IPS-15b (cell line): Measurements from ENCODE around the gene DCUN1D2.
A peak's percentile ranks its signal among the peaks of the same experiment; 100 is the strongest.
"Not testable (repeated sequence)": the region's sequence is repeated elsewhere in the genome, so short reads cannot be mapped to it uniquely, and the experiment has no call there.

Experiments
- H3K27me3 ChIP-seq: one replicate; pipeline ENCODE4 v1.6.1; 2013; ENCODE audit warnings: low read length; ENCODE audit not compliant: control insufficient read depth, insufficient read depth
- H3K36me3 ChIP-seq: one replicate; pipeline ENCODE4 v1.6.1; 2013; ENCODE audit warnings: low read length; ENCODE audit not compliant: control insufficient read depth, insufficient read depth
- H3K4me1 ChIP-seq: one replicate; pipeline ENCODE4 v1.6.1; 2013; ENCODE audit warnings: mild to moderate bottlenecking, low read length; ENCODE audit not compliant: control insufficient read depth, insufficient read depth
- H3K4me3 ChIP-seq: one replicate; pipeline ENCODE4 v1.5.1; 2013; ENCODE audit warnings: low read depth, low read length
- H3K9ac ChIP-seq: one replicate; pipeline ENCODE4 v1.6.1; 2013; ENCODE audit warnings: low read depth, mild to moderate bottlenecking, low read length
- H3K9me3 ChIP-seq: one replicate; pipeline ENCODE4 v1.6.1; 2013; ENCODE audit warnings: mild to moderate bottlenecking, low read length; ENCODE audit not compliant: control insufficient read depth, insufficient read depth

The DCUN1D2 gene

DNA sequence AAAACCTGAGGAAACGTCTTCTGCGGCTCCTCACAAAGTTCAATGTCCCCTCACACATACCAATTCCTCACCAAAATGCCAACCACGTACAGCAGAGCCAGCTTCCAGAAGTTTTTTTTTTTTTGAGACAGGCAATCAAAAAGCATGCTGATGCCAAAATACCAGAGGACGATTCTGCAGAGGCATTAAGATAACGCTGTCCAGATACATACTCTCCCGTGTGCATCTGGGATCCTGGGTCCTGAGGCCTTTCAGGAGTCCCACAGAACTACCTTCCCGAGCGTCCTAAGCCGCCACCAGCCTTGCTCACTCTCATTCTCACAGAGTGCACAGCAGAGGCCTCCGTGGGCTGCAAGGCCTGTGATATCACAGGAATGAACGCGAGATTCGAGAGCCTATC, 5.0 kb downstream of the DCUN1D2 start:
- no peak overlapping the region for H3K9ac ChIP-seq
- no peaks in the 10 kb centered on the region for H3K27me3 ChIP-seq
- H3K36me3 ChIP-seq: no peaks in the 10 kb centered on the region
- H3K4me3 ChIP-seq: no peak overlapping the region
- no peaks in the 10 kb centered on the region for H3K9me3 ChIP-seq
- peaks cover 4% of the 10 kb centered on the region for H3K4me1 ChIP-seq

DNA sequence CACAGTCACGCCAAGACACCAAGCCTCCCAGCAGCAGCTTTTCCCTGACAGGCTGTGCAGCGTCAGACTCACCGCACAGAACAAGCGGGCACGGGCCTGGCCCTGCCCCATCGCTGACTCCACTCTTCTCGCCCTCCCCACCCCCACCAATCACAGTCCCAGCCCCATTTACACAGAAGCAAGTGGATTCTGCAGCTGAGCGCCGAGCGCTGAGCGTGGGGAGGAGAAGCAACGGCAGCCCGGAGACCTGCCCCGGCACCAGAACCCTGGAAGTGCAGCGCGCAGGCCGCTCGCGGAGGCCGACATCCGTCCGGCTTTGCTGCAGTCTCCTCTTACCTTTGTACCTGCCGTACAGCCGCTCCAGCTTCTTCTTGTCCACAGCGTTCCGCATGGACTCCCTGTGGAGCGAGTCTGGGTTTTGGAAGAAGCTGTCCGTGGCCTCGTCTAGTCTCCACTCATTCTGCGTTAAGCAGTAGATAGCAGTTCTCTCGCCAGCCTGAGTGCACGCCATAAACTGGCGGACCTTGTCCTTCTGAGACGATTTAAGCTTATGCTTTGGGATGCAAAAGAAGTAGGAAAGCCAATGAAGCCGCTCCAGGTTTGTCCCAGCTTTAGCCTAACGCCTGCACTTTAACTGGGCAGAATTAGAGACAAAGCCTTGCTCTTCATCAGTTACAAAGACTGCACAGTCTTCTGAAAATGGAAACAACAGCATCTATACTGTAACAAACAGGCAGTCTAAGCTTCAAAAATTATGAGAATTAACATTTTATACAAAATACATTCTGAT, 6.8 kb downstream of the DCUN1D2 start:
- Histone ChIP-seq H3K36me3 (no peaks in the 10 kb centered on the region), H3K4me1 (peaks cover 4% of the 10 kb centered on the region), H3K27me3 (no peaks in the 10 kb centered on the region), H3K9me3 (no peaks in the 10 kb centered on the region), H3K4me3 (no peak overlapping the region), H3K9ac (peak overlapping the region; percentile 3)

GRCh38 chr13:113483081-113483480, 7.4 kb downstream of the DCUN1D2 start:
- no peaks in the 10 kb centered on the region for H3K36me3 ChIP-seq
- no peaks in the 10 kb centered on the region for H3K9me3 ChIP-seq
- H3K27me3 ChIP-seq: no peaks in the 10 kb centered on the region
- H3K4me1 ChIP-seq: peaks cover 4% of the 10 kb centered on the region
- no peak overlapping the region for H3K9ac ChIP-seq
- H3K4me3 ChIP-seq: no peak overlapping the region

- Histone ChIP-seq H3K9ac (no peak overlapping the region), H3K4me1 (peaks cover 4% of the 10 kb centered on the region), H3K36me3 (peaks cover 8% of the 10 kb centered on the region), H3K4me3 (no peak overlapping the region), H3K9me3 (no peaks in the 10 kb centered on the region), H3K27me3 (no peaks in the 10 kb centered on the region)
These were observed 11.3 kb downstream of the DCUN1D2 start for GRCh38 chr13:113479179-113479578.

- Histone ChIP-seq H3K27me3 (no peaks in the 10 kb centered on the region), H3K9ac (no peak overlapping the region), H3K4me1 (no peaks in the 10 kb centered on the region), H3K36me3 (peaks cover 11% of the 10 kb centered on the region), H3K9me3 (no peaks in the 10 kb centered on the region), H3K4me3 (no peak overlapping the region)
These were observed 12.8 kb downstream of the DCUN1D2 start for GRCh38 chr13:113477724-113478123.

DNA sequence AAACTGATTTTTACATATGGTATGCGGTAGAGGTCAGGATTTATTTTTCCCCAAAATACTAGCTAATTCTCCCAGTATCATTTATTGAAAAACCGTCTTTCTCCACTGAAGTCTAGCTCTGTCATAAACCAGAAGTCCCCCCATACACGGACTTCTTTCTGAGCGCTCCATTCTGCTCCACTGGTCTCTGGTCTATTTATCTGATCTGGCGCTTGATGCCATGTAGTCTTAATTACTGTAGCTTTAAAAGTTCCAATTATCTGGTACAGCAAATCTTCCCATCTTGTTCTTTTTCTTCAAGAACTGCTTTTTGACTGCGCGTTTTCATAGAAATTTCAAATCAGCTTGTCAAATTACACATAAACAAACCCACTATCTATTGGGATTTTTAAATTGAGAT, 13.7 kb downstream of the DCUN1D2 start:
- Histone ChIP-seq H3K4me3 (no peak overlapping the region), H3K27me3 (no peaks in the 10 kb centered on the region), H3K4me1 (no peaks in the 10 kb centered on the region), H3K36me3 (peaks cover 11% of the 10 kb centered on the region), H3K9me3 (no peaks in the 10 kb centered on the region), H3K9ac (no peak overlapping the region)

DNA sequence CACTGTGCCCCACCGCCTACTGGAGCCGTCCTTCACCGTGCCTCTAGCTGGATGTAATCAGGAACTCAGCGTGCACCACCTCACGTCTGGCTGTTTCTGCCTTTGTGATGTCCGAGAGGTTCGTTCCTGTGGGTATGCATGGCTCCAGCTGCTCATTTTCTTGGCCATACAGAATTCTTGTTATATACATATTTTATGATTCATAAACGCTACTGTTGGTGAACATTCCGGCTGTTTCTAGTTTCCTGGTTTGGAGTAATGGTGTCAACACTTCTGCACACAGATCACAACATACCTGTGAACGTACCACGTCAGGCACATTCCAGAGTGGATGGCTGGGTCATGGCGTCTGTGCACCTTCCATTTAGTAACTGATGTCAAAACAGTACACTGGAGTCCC, 14.6 kb downstream of the DCUN1D2 start:
- Histone ChIP-seq H3K9ac (no peak overlapping the region), H3K36me3 (peaks cover 11% of the 10 kb centered on the region), H3K27me3 (no peaks in the 10 kb centered on the region), H3K4me3 (no peak overlapping the region), H3K4me1 (no peaks in the 10 kb centered on the region), H3K9me3 (no peaks in the 10 kb centered on the region)

- Histone ChIP-seq H3K9ac (no peak overlapping the region), H3K36me3 (peaks cover 11% of the 10 kb centered on the region)
These were observed 15.2 kb downstream of the DCUN1D2 start for GRCh38 chr13:113475280-113475679.

DNA sequence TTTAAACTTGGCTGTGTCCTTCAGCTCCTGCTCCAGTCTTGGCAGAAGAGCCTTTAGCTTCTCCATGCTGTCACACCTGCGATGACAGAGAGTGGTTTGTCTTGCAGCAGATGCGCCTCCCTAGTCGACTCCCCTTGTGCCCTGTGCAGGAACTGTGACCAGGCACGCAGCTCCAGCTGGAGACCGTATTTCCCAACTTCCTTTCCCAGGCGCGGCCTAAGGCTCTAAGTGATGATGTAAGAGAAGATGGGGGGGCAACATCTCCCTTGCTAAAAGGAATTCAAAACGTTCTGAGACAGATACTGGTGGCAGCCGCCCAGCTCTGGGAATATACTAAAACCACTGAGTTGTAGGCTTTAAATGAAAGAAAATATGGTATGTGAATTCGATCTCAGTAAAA, 16.3 kb downstream of the DCUN1D2 start:
- Histone ChIP-seq H3K9ac (no peak overlapping the region), H3K36me3 (peaks cover 11% of the 10 kb centered on the region), H3K4me3 (no peak overlapping the region), H3K27me3 (no peaks in the 10 kb centered on the region), H3K9me3 (no peaks in the 10 kb centered on the region), H3K4me1 (no peaks in the 10 kb centered on the region)

More at GRCh38 chr13:113475280-113475679, 15.2 kb downstream of the DCUN1D2 start:
- no peaks in the 10 kb centered on the region for H3K27me3 ChIP-seq
- H3K4me1 ChIP-seq: no peaks in the 10 kb centered on the region
- no peaks in the 10 kb centered on the region for H3K9me3 ChIP-seq
- no peak overlapping the region for H3K4me3 ChIP-seq

DNA sequence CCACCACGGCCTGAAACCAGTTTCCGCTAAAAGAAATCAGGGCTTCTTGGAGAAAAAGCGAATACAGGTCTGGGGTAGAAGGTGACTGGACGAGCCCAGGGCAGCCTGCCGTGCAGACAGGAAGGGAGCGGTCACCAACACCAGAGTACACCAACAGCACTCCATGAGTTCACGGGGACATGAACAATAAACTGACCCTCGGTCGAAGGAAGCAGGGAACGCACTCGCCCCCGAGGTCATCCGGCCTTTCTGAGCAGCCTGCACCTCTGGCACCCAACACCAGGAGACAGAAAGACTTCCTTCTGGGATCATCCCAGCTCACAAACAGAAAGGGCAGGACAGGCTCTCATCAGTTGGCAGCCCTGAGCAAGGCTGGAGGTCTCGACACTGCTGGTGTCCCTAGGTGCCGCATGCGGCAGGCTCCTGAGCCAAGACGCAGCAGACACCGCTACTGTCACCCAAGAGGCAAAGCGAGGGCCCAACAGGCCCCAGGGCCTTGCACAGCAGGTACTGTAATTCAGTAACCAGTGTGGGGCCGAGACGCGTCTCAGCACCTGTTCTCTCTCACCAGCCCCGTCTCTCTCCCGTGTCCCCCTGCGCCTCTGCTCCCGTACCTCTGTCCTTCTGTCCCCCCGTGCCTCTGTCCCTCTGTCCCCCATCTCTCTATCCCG, 18.0 kb downstream of the DCUN1D2 start:
- H3K27me3 ChIP-seq: no peaks in the 10 kb centered on the region
- H3K9ac ChIP-seq: no peak overlapping the region
- H3K4me1 ChIP-seq: peaks cover 4% of the 10 kb centered on the region
- no peak overlapping the region for H3K4me3 ChIP-seq
- H3K36me3 ChIP-seq: peaks cover 11% of the 10 kb centered on the region
- H3K9me3 ChIP-seq: no peaks in the 10 kb centered on the region

DNA sequence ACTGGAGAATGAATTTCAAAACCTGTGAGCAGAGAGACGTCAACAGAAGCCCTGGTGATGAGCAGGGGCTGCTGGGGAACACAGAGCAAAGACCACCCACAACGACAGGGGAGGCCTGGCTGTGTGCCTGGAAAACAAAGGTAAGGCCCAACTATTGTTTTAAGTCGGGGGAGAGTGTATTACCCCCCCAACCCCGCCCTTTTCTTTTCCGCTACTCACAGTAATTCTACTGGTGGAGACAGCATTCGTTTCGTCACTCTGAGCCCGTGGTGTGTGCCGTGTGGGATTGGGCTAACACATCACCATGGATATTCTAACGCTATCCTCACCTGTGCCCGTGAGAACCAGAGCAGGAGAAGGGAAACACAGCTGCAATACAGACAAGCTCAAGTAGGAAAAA, 18.7 kb downstream of the DCUN1D2 start:
- Histone ChIP-seq H3K4me3 (no peak overlapping the region), H3K36me3 (peaks cover 11% of the 10 kb centered on the region), H3K9me3 (no peaks in the 10 kb centered on the region), H3K27me3 (no peaks in the 10 kb centered on the region), H3K4me1 (peaks cover 4% of the 10 kb centered on the region), H3K9ac (no peak overlapping the region)

GRCh38 chr13:113470635-113471163, 19.8 kb downstream of the DCUN1D2 start:
- H3K36me3 ChIP-seq: peaks cover 11% of the 10 kb centered on the region
- not testable (repeated sequence) for H3K4me1 ChIP-seq, H3K4me3 ChIP-seq, H3K27me3 ChIP-seq, H3K9me3 ChIP-seq, H3K9ac ChIP-seq
